H9 (cell line): ENCODE measurements around the gene ANKRD52. TPM values are rescaled to one million over a fixed set of nuclear protein-coding genes. Genes with fewer than 3 reads are reported as not detected.

Experiments used
- DNase-seq: peaks from one replicate; pipeline ENCODE4 v3.0.0-alpha.2; 2017
- H2AFZ ChIP-seq: one replicate; pipeline ENCODE4 v1.6.1; 2013; ENCODE audit warnings: mild to moderate bottlenecking, low read length, control low read depth, moderate library complexity
- H2AK5ac ChIP-seq: 2 replicates; pipeline ENCODE4 v1.6.1; 2013; ENCODE audit warnings: low read length, control low read depth, mixed read lengths; ENCODE audit not compliant: insufficient read length
- H2BK120ac ChIP-seq: one replicate; pipeline ENCODE4 v1.6.1; 2013; ENCODE audit warnings: low read depth, mild to moderate bottlenecking, low read length, control low read depth, inconsistent platforms; ENCODE audit not compliant: poor library complexity, severe bottlenecking
- H2BK12ac ChIP-seq: 2 replicates; pipeline ENCODE4 v1.6.1; 2013; ENCODE audit warnings: low read length, control low read depth, mixed read lengths, low read depth; ENCODE audit not compliant: insufficient read length
- H2BK15ac ChIP-seq: 2 replicates; pipeline ENCODE4 v1.6.1; 2013; ENCODE audit warnings: low read depth, low read length, control low read depth
- H2BK20ac ChIP-seq: one replicate; pipeline ENCODE4 v1.6.1; 2013; ENCODE audit warnings: low read depth, mild to moderate bottlenecking, low read length, control low read depth, inconsistent platforms; ENCODE audit not compliant: poor library complexity, severe bottlenecking
- H2BK5ac ChIP-seq: 2 replicates; pipeline ENCODE4 v1.6.1; 2013; ENCODE audit warnings: low read length, control low read depth, mixed read lengths; ENCODE audit not compliant: insufficient read length
- H3K14ac ChIP-seq: 2 replicates; pipeline ENCODE4 v1.6.1; 2013; ENCODE audit warnings: low read length, control low read depth; ENCODE audit not compliant: insufficient read depth
- H3K18ac ChIP-seq: 2 replicates; pipeline ENCODE4 v1.6.1; 2013; ENCODE audit warnings: low read depth, mild to moderate bottlenecking, mixed read lengths, low read length, control low read depth; ENCODE audit not compliant: insufficient read length
- H3K23ac ChIP-seq: 2 replicates; pipeline ENCODE4 v1.6.1; 2013; ENCODE audit warnings: low read length, control low read depth, mixed read lengths, low read depth; ENCODE audit not compliant: insufficient read length
- H3K23me2 ChIP-seq: 2 replicates; pipeline ENCODE4 v1.6.1; 2013; ENCODE audit warnings: low read depth, mild to moderate bottlenecking, mixed read lengths, low read length, control low read depth; ENCODE audit not compliant: insufficient read length, poor library complexity, severe bottlenecking
- H3K27ac ChIP-seq: 2 replicates; pipeline ENCODE4 v1.5.1; 2013; ENCODE audit warnings: low read length, control low read depth, mixed read lengths, low read depth; ENCODE audit not compliant: insufficient read length
- H3K27me3 ChIP-seq: 2 replicates; pipeline ENCODE4 v1.6.1; 2013; ENCODE audit warnings: low read length, control low read depth, inconsistent platforms; ENCODE audit not compliant: insufficient read depth
- H3K4ac ChIP-seq: 2 replicates; pipeline ENCODE4 v1.6.1; 2013; ENCODE audit warnings: low read depth, mild to moderate bottlenecking, control low read depth, inconsistent platforms, low read length, moderate library complexity
- H3K4me1 ChIP-seq: 2 replicates; pipeline ENCODE4 v1.6.1; 2013; ENCODE audit warnings: low read length, control low read depth, inconsistent platforms; ENCODE audit not compliant: insufficient read depth
- H3K4me2 ChIP-seq: 2 replicates; pipeline ENCODE4 v1.6.1; 2013; ENCODE audit warnings: low read length, control low read depth, mixed read lengths; ENCODE audit not compliant: insufficient read length, insufficient read depth
- H3K56ac ChIP-seq: 2 replicates; pipeline ENCODE4 v1.6.1; 2013; ENCODE audit warnings: low read depth, mild to moderate bottlenecking, mixed read lengths, low read length, control low read depth; ENCODE audit not compliant: insufficient read length
- H3K79me1 ChIP-seq: 2 replicates; pipeline ENCODE4 v1.6.1; 2013; ENCODE audit warnings: low read depth, mild to moderate bottlenecking, moderate library complexity, low read length, control low read depth, inconsistent platforms; ENCODE audit not compliant: insufficient read depth, poor library complexity, severe bottlenecking
- H3K79me2 ChIP-seq: 2 replicates; pipeline ENCODE4 v1.6.1; 2013; ENCODE audit warnings: low read length, control low read depth, inconsistent platforms; ENCODE audit not compliant: insufficient read depth
- H3K9ac ChIP-seq: 2 replicates; pipeline ENCODE4 v1.6.1; 2013; ENCODE audit warnings: low read length, control low read depth, mixed read lengths; ENCODE audit not compliant: insufficient read length; ENCODE audit errors: extremely low read depth
- H3K9me3 ChIP-seq: one replicate; pipeline ENCODE4 v1.6.1; 2013; ENCODE audit warnings: low read depth, low read length, inconsistent platforms; ENCODE audit not compliant: control insufficient read depth
- H3T11ph ChIP-seq: one replicate; pipeline ENCODE4 v1.6.1; 2013; ENCODE audit warnings: mild to moderate bottlenecking, low read length, control low read depth, inconsistent platforms
- H4K20me1 ChIP-seq: one replicate; pipeline ENCODE4 v1.6.1; 2013; ENCODE audit not compliant: control insufficient read depth, insufficient read length, insufficient read depth
- H4K5ac ChIP-seq: 2 replicates; pipeline ENCODE4 v1.6.1; 2013; ENCODE audit warnings: low read depth, mild to moderate bottlenecking, mixed read lengths, low read length, control low read depth; ENCODE audit not compliant: insufficient read length
- H4K8ac ChIP-seq: replicated peaks from 2 replicates; pipeline ENCODE4 v1.6.1; 2013; ENCODE audit warnings: low read length, control low read depth, mixed read lengths, low read depth; ENCODE audit not compliant: insufficient read length
- H4K91ac ChIP-seq: 2 replicates; pipeline ENCODE4 v1.6.1; 2013; ENCODE audit warnings: low read depth, mild to moderate bottlenecking, moderate library complexity, mixed read lengths, low read length, control low read depth; ENCODE audit not compliant: insufficient read length
- H3K27ac Mint-ChIP-seq, 3 experiments: 2 replicates in 2 of 3; 3 replicates in 1 of 3; pipeline ENCODE4 v1.8.0; 2020 to 2021; ENCODE audit warnings: mixed read lengths in 3 of 3, mild to moderate bottlenecking in 1 of 3, moderate library complexity in 1 of 3
- H3K27me3 Mint-ChIP-seq: 2 replicates; pipeline ENCODE4 v1.8.0; 2021; ENCODE audit warnings: low read depth, mild to moderate bottlenecking, moderate library complexity, mixed read lengths
- H3K36me3 Mint-ChIP-seq, 3 experiments: 2 replicates in 2 of 3; 3 replicates in 1 of 3; pipeline ENCODE4 v1.8.0; 2020 to 2021; ENCODE audit warnings: low read depth in 3 of 3, mixed read lengths in 3 of 3; ENCODE audit not compliant: insufficient read depth in 1 of 3
- H3K4me1 Mint-ChIP-seq, 2 experiments: 2 replicates each; pipeline ENCODE4 v1.8.0; 2020; ENCODE audit warnings: mixed read lengths in 2 of 2
- H3K4me3 Mint-ChIP-seq, 2 experiments: 2 replicates in 1 of 2; 3 replicates in 1 of 2; pipeline ENCODE4 v1.8.0; 2020 to 2021; ENCODE audit warnings: mild to moderate bottlenecking in 2 of 2, mixed read lengths in 2 of 2, moderate library complexity in 1 of 2
- H3K9me3 Mint-ChIP-seq, 2 experiments: 2 replicates in 1 of 2; 3 replicates in 1 of 2; pipeline ENCODE4 v1.8.0; 2020; ENCODE audit warnings: mild to moderate bottlenecking in 2 of 2, mixed read lengths in 2 of 2, moderate library complexity in 1 of 2
- WGBS: extraction: QIAGEN DNeasy Blood & Tissue Kit; methylation state at CpG from one replicate; pipeline ENCODE4 v1.1.7; 2013; ENCODE audit warnings: missing lambda C conversion rate, low lambda C conversion rate, mixed read lengths; ENCODE audit not compliant: insufficient read length; ENCODE audit errors: extremely low coverage; 5-methylcytosine and 5-hydroxymethylcytosine counted together
- total RNA-seq: library from RNA; stranded (reverse); gene quantifications from 2 replicates; pipeline ENCODE4 v1.2.1, GENCODE V29; 2021
- TF ChIP-seq, protein P1 (sequence below): fragments of 200-600 bp; sonication (generic); conservative IDR thresholded peaks from 3 replicates; pipeline ENCODE4 v1.8.0; 2021; ENCODE audit warnings: antibody characterized with exemption, mild to moderate bottlenecking

The ANKRD52 gene
- total RNA-seq, 1 experiment from 2014 or later, result 33.4 TPM

DNA sequence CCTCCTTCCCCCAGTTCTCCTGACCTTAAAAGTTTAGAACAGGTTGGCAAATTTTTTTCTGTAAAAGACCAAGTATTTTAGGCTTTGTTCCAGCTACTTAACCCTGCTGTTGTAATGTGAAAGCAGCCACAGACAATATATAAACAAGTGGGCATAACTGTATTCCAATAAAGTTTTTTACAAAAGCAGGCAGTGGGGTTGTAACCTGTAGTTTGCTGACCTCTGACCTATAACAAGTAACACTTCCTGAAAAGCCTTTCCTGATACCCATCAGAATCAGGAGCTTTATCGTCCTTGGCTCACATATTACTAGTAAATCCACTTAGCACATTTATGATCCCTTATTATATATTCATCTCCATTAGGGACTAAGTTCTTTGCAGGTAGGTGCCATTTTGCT is 55.8 kb downstream of the ANKRD52 start:
- Histone ChIP-seq H3K4me2 (no peak overlapping the region), H3K79me2 (no peaks in the 10 kb centered on the region), H4K91ac (no peak overlapping the region), H4K8ac (no peak overlapping the region), H3K56ac (no peak overlapping the region), H3K27me3 (no peaks in the 10 kb centered on the region), H3K14ac (no peak overlapping the region), H2BK12ac (no peak overlapping the region), H3K18ac (no peak overlapping the region), H2BK120ac (no peak overlapping the region), H3K9me3 (no peaks in the 10 kb centered on the region), H3K4ac (no peak overlapping the region), H3K4me1 (no peaks in the 10 kb centered on the region), H3K9ac (no peak overlapping the region), H2BK5ac (no peak overlapping the region), H4K20me1 (no peaks in the 10 kb centered on the region), H3T11ph (no peak overlapping the region), H2BK20ac (no peak overlapping the region), H2AFZ (no peak overlapping the region), H3K23me2 (no peaks in the 10 kb centered on the region), H4K5ac (no peak overlapping the region), H3K27ac (no peak overlapping the region), H2BK15ac (no peak overlapping the region), H3K23ac (no peak overlapping the region), H2AK5ac (no peak overlapping the region), H3K79me1 (no peaks in the 10 kb centered on the region)
- no peak overlapping the region; a peak in 1 of 7 replicates for H3K27ac Mint-ChIP-seq
- H3K9me3 Mint-ChIP-seq, result no peaks in the 10 kb centered on the region
- H3K4me1 Mint-ChIP-seq, result peaks cover 5 to 10% of the 10 kb centered on the region in 2 experiments
- no peak overlapping the region for H3K4me3 Mint-ChIP-seq
- TF ChIP-seq, protein P1, sequence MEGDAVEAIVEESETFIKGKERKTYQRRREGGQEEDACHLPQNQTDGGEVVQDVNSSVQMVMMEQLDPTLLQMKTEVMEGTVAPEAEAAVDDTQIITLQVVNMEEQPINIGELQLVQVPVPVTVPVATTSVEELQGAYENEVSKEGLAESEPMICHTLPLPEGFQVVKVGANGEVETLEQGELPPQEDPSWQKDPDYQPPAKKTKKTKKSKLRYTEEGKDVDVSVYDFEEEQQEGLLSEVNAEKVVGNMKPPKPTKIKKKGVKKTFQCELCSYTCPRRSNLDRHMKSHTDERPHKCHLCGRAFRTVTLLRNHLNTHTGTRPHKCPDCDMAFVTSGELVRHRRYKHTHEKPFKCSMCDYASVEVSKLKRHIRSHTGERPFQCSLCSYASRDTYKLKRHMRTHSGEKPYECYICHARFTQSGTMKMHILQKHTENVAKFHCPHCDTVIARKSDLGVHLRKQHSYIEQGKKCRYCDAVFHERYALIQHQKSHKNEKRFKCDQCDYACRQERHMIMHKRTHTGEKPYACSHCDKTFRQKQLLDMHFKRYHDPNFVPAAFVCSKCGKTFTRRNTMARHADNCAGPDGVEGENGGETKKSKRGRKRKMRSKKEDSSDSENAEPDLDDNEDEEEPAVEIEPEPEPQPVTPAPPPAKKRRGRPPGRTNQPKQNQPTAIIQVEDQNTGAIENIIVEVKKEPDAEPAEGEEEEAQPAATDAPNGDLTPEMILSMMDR, result no peak
- WGBS, result no CpG with 5 or more reads among the region's 1 CpG
- peaks cover 12 to 35% (median 25%) of the 10 kb centered on the region in 3 experiments; a peak in 6 of 7 replicates for H3K36me3 Mint-ChIP-seq
- DNase-seq, result no peak
- no peaks in the 10 kb centered on the region for H3K27me3 Mint-ChIP-seq
